HFF-Myc (cell line): ENCODE data around the gene NCR1.
"Not testable (repeated sequence)": the region's sequence is repeated elsewhere in the genome, so short reads cannot be mapped to it uniquely, and the experiment has no call there.

ENCODE experiments used
- DNase-seq: peaks from one replicate; pipeline ENCODE4 v3.0.0-alpha.2; 2011; ENCODE audit warnings: low read depth; ENCODE audit errors: extremely low read depth
- H3K4me3 ChIP-seq: replicated peaks from 2 replicates; pipeline ENCODE4 v1.5.1; 2011; ENCODE audit warnings: low read depth, mild to moderate bottlenecking, control low read depth, low read length
- CTCF ChIP-seq: IDR thresholded peaks from 2 replicates; pipeline ENCODE4 v1.5.1; 2012; ENCODE audit warnings: mild to moderate bottlenecking, low read depth, low read length, control low read depth; ENCODE audit errors: missing control alignments

Gene NCR1

GRCh38 chr19:54916822-54917221 lies 10.9 kb downstream of the NCR1 start:
- no peak overlapping the region for H3K4me3 ChIP-seq
- DNase-seq, result no peak
- TF ChIP-seq CTCF, result no peak

GRCh38 chr19:54918499-54918898 lies 12.6 kb downstream of the NCR1 start:
- DNase-seq, result no peak
- TF ChIP-seq CTCF, result no peak
- no peak overlapping the region for H3K4me3 ChIP-seq

- DNase-seq, H3K4me3 ChIP-seq: not testable (repeated sequence)
These were observed 14.0 kb downstream of the NCR1 start for GRCh38 chr19:54919646-54920563.

GRCh38 chr19:54921082-54921481 lies 15.1 kb downstream of the NCR1 start:
- DNase-seq, result no peak
- H3K4me3 ChIP-seq, result no peak overlapping the region
- no peak for TF ChIP-seq CTCF

DNA sequence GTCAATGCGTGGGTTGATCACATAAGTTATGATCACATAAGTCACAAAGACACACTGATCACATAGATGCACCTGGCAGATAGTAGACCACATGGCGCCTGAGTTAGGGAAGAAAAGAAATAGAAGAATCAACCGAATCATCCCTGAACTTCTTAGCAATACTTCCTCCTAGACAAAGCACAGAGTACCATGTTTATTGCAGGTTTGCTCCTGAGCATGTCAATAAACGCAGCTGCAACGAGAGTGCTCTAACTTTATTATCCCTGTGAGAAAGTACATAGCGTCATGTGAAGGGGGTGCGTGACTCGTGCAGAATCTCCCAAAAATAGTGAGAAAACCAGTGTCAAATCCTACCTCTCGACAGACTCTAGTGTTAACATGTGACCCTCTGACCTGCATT lies 17.3 kb downstream of the NCR1 start:
- no peak for TF ChIP-seq CTCF
- DNase-seq, result no peak
- no peak overlapping the region for H3K4me3 ChIP-seq

- no peak for TF ChIP-seq CTCF
- no peak for DNase-seq
- no peak overlapping the region for H3K4me3 ChIP-seq
These were observed 22.4 kb downstream of the NCR1 start for GRCh38 chr19:54928299-54928698.

- no peak for DNase-seq
- no peak for TF ChIP-seq CTCF
These were observed 32.0 kb downstream of the NCR1 start for GRCh38 chr19:54937926-54938325.

More at GRCh38 chr19:54937926-54938325, 32.0 kb downstream of the NCR1 start:
- H3K4me3 ChIP-seq, result no peak overlapping the region
